ENCODE results near the gene CCDC74B. TPM values are rescaled to one million over a fixed set of nuclear protein-coding genes. Genes with fewer than 3 reads are reported as not detected.
A peak's percentile ranks its signal among the peaks of the same experiment; 100 is the strongest.
"Not testable (repeated sequence)": the region's sequence is repeated elsewhere in the genome, so short reads cannot be mapped to it uniquely, and the experiment has no call there.

The CCDC74B gene
- total RNA-seq, 2 donors from 2014 or later = 21.7 to 31.2 TPM

DNA sequence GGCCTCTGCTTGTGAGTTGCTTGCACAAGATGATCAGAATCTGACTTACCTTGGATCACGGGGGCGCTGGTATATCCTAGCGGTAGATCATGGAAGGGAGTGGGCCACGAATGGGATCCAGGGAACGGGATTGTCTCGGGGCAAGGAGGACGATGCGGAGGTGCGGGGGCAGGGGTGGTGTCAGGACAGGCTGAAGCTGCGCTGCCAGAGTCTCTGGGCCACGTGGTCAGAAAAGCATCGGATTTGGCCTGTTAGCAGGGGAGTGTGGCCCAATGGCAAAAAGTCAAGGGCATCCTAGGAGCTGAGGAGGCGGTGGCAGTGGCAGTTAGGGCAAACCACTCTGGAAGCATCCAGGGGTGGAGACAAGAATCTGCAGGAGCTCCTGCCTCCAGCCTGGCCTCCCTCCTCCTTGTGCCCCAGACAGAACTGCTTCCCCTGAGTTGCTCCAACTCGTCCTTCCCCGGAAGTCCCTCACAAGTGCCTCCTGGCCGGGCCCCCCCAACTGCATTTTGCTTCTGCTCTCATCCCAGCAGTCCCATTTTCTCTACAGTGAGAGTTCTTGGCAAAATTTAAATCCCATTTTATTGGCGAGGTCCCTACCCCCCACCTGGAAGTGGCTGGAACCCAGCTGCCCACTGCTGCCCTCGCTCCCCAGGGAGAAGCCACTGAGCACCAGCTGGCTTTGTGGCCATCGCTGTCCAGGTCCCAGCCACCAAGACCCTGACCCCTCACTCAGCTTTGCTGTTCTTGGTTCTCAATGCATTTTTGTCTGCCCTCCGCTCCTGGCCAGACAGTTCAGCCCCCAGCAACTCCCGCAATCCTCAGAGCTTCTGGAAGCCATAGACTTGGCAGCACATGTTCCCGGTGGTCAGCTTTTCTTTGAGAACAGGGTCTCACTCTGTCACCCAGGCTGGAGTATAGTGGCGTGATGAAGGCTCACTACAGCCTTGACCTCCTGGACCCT is 5.6 kb upstream of the CCDC74B start:
- no peaks in the 10 kb centered on the region for H3K9me3 ChIP-seq
- no peaks in the 10 kb centered on the region for H3K27me3 ChIP-seq (replicated peaks; ENCODE audit: insufficient read depth)
- DNase-seq (ENCODE audit: low spot score) = no peak
- no peak overlapping the region for H3K27ac ChIP-seq
- TF ChIP-seq POLR2A (IDR thresholded peaks at IDR 0.05) (no peak), POLR2AphosphoS5 (IDR thresholded peaks at IDR 0.05) (no peak)
- TF ChIP-seq, protein P1, sequence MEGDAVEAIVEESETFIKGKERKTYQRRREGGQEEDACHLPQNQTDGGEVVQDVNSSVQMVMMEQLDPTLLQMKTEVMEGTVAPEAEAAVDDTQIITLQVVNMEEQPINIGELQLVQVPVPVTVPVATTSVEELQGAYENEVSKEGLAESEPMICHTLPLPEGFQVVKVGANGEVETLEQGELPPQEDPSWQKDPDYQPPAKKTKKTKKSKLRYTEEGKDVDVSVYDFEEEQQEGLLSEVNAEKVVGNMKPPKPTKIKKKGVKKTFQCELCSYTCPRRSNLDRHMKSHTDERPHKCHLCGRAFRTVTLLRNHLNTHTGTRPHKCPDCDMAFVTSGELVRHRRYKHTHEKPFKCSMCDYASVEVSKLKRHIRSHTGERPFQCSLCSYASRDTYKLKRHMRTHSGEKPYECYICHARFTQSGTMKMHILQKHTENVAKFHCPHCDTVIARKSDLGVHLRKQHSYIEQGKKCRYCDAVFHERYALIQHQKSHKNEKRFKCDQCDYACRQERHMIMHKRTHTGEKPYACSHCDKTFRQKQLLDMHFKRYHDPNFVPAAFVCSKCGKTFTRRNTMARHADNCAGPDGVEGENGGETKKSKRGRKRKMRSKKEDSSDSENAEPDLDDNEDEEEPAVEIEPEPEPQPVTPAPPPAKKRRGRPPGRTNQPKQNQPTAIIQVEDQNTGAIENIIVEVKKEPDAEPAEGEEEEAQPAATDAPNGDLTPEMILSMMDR (IDR thresholded peaks at IDR 0.05) = no peak
- H3K4me3 ChIP-seq = no peak overlapping the region
- intact Hi-C loops (cut with DNase I) = no loop called here
- H3K4me1 ChIP-seq (replicated peaks) = no peaks in the 10 kb centered on the region
- WGBS = 91% methylated on average over 23 of the region's 23 CpGs
- no peaks in the 10 kb centered on the region for H3K36me3 ChIP-seq

DNA sequence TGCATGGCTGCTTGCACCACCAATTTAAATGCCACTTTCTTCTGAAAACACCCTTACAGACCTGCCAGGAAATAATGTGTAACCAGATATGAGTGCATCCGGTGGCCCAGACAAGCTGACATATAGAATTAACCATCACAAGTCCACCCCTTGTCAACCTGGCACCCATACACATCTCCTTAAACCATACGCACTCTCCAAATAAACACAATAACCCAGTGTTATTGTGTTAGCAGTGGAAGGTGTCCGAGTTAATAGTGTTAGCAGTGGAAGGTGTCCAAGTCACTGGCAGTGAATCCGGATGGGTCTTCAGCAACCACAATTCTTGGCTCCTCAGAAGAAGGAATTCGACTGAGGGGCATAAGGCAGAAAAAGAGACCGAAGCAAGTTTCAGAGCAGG is 3.6 kb upstream of the CCDC74B start:
- WGBS = 33% methylated on average over 6 of the region's 6 CpGs
- H3K27me3 ChIP-seq (replicated peaks; ENCODE audit: insufficient read depth); H3K27ac ChIP-seq; H3K9me3 ChIP-seq; H3K36me3 ChIP-seq; H3K4me1 ChIP-seq (replicated peaks); intact Hi-C loops (cut with DNase I); DNase-seq (ENCODE audit: low spot score); H3K4me3 ChIP-seq: not testable (repeated sequence)

DNA sequence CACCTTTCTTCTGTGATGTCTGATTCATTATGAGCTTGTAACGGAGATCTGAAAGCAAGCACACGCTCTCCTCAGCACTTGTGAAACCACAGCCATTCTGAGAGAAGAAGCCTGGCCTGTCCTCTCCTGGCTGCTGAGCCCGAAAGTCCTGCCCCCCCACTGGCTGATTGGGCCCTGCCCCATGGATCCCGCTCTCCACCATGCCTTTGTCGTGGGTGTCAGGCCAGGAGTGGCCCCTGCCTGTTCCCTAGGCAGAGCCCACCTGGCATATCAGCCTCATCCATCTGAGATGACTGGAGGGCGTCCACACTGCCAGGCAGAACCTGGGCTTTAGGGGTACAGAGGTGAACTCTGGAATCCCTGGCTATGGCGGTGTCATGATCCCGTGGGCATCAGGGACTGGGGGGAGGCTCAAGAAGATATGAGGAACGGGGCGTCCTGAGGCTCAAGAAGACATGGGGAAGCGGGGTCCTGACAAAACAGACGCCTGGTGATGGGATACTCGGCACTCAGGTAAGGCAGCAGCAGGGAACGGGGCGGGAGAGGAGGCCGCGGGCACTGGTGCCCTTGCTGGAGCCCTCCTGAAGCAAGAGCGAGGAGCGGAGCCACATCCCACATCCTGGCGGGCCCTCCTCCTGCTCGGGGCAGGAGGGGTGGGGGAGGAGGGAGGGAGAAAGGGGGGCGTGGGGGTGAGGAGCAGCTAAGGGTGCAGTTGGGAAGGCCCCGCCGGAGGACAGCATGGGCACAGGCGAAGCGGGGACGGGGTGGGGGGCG is 1.5 kb downstream of the CCDC74B start:
- H3K27me3 ChIP-seq (replicated peaks; ENCODE audit: insufficient read depth); H3K36me3 ChIP-seq; H3K27ac ChIP-seq; H3K9me3 ChIP-seq; H3K4me1 ChIP-seq (replicated peaks); intact Hi-C loops (cut with DNase I): not testable (repeated sequence)
- peak overlapping the region in 1 of 2 donors; percentile 27 for H3K4me3 ChIP-seq
- peak; percentile 2 for DNase-seq (ENCODE audit: low spot score)
- 39% methylated on average over 23 of the region's 28 CpGs for WGBS

DNA sequence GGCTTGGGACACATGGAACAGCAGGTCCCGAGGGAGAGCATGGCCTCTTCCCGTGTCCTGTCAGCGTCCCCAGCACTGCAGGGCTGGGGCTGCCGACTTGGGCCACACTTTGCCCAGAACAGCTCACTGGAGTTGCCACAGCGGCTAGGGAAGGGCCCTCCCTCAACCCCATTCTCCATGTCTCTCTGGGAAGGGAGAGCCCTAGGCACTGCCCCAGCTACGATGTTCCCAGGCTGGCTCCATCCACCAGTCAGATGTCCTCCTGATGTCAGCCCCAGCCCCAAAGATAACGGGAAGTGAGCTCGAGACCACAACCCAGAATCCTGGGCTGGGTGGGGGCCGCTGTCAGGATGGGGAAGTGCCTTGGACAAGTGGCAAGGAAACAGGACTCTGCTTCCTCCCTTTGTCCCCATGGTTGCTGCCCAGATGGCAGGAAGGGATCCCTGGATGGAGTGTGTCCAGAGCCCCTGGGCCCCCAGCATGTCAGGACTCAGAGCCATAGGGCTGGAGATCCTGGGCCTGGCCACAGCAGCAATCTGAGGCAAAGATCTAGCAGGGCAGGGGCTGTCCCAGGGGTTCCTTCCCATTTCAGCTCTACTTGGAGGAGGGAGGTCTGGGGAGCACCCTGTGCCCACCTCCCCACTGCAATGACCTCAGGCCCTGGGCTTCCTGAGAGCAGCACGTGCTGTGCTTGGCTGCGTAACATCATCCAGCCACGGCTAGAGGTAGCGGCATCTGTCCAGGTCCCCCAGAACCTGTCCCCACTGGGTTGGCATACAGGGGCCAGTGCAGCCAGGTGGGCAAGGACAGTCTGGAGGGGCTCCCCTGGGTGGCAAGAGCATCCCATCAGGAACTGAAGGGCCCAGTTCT is 2.3 kb downstream of the CCDC74B start:
- H3K27ac ChIP-seq; intact Hi-C loops (cut with DNase I); H3K4me3 ChIP-seq; H3K36me3 ChIP-seq; H3K4me1 ChIP-seq (replicated peaks); H3K9me3 ChIP-seq; H3K27me3 ChIP-seq (replicated peaks; ENCODE audit: insufficient read depth): not testable (repeated sequence)
- DNase-seq (ENCODE audit: low spot score) = peak; percentile 2
- 92% methylated on average over 9 of the region's 13 CpGs for WGBS

DNA sequence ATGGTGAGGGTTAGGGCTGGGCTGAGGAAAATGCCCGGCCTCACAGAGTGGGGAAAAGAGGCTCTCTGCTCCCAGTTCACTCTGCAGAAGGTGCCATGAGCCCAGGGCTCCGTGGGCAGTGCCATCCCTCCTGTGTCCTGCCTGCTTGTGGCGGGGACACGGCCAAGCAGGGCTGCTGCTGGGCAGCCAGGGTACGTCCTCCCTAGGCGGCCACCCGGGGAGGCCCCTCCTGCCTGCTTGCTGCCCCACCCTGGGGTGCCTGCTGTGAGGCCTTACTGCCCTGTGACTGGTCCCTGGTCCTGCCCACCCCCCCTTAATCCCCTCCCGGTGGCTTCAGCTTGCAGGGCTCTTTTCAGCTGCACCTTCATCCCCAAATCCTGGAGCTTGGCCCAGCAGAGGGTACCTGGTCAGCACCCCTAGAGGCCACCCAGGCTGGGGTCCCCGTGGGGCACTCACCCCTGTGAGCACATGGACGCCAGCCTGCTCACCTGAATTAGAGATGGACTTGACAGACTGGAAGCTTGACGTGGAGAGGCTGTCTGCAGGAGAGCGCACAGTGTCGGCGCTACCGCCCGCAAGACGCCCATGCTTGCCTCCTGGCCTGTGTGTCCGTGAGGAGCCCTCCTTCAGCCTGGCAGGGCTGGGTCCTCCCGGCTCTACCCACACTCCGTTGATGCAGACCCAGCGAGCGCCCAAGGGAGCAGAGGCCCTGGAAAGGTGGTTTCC is 3.1 kb downstream of the CCDC74B start:
- DNase-seq (ENCODE audit: low spot score); H3K27me3 ChIP-seq (replicated peaks; ENCODE audit: insufficient read depth); H3K27ac ChIP-seq; H3K9me3 ChIP-seq; intact Hi-C loops (cut with DNase I); H3K36me3 ChIP-seq; H3K4me3 ChIP-seq; H3K4me1 ChIP-seq (replicated peaks): not testable (repeated sequence)
- WGBS = 95% methylated on average over 7 of the region's 22 CpGs

DNA sequence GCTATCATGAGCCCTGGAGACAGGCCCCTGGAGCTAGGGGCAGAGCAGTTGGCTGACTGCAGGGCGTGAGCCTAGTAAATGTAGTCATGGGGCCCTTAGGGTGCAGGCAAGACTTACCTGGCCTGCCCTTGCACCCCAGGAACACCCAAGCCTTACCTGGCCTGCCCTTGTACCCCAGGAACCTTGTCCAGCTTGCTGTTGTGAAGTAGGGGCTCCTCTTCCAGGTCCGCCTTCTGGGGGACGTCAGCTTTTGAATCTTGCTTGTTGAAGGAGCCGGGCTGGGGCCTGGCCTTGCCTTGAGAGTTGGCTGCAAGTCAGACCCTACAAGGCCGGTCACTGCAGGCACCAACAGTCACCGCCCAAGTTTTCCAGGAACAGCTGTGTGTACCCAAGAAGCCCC is 3.9 kb downstream of the CCDC74B start:
- H3K27me3 ChIP-seq (replicated peaks; ENCODE audit: insufficient read depth); H3K4me1 ChIP-seq (replicated peaks); H3K36me3 ChIP-seq; H3K27ac ChIP-seq; H3K9me3 ChIP-seq; H3K4me3 ChIP-seq; DNase-seq (ENCODE audit: low spot score); intact Hi-C loops (cut with DNase I): not testable (repeated sequence)
- 100% methylated on average over 3 of the region's 6 CpGs for WGBS

DNA sequence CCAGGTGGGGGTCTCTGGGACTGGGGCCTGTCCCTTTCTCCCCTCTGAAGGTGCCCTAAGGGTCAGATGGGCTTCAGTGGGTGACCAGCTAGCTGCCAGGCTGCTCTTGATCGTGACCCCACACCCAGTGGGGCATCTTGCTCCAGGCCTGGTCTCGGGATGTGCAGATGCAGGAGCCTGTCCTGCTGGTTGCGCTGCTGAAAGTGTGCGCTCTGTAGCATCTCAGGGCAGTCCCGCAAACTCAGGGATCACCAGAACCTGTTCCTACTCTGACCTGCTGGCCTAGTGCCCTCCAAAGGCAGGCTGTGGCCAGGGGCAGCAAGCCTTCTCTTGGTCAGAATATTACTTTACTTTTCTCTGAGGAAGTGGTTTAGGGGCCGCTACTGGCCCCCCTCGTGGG is 4.4 kb downstream of the CCDC74B start:
- H3K4me3 ChIP-seq; H3K27me3 ChIP-seq (replicated peaks; ENCODE audit: insufficient read depth); H3K36me3 ChIP-seq; DNase-seq (ENCODE audit: low spot score); H3K4me1 ChIP-seq (replicated peaks); intact Hi-C loops (cut with DNase I); H3K9me3 ChIP-seq; H3K27ac ChIP-seq: not testable (repeated sequence)
- 100% methylated on average over 1 of the region's 7 CpGs for WGBS

DNA sequence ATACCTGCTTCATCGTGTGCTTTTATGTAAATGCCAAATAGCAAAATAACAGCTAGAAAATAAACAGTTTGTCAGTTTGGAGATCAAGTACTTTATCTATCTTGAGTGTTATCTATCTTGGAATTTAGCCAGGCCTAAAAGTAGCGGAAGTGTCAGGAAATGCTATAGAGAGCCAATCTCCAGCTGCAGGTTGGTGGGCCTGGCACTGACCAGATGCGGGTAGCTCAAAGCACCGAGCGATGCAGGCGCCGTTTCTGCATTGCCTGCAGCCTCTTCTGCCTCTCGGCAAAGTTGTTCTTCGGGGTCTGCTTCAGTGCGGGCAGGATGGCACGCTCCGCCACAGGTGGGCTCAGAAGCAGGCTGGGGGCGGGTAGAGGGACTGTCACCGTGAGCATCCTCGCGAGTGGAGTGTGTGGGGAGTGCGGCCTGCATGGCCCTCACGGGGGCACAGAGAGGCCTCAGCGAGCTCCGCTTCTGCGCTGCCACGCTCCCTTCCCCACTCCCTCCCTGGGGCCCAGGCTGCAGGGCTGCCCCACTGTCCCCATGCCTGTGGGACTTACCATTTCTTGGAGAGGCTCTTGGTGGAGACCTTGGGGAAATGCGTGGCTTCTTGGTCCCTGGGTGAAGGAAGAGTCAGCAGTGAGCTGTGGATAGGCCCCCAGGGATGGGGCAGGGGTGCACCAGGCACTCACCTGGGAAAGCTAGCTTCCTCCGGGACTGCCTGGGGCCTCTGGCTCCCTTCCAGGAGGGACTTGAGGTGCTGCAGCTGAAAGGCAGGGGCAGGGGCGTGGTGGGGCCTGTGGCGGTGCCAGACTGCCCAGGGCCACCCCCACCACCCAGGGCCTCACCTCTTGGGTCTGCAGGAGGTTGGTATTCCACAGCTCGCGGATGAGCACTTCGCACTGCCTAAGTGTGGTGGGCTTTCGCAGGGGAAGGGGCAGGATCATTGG is 5.3 kb downstream of the CCDC74B start:
- DNase-seq (ENCODE audit: low spot score); H3K27me3 ChIP-seq (replicated peaks; ENCODE audit: insufficient read depth); H3K4me3 ChIP-seq; H3K4me1 ChIP-seq (replicated peaks); H3K36me3 ChIP-seq; H3K27ac ChIP-seq; H3K9me3 ChIP-seq; intact Hi-C loops (cut with DNase I): not testable (repeated sequence)
- 75% methylated on average over 28 of the region's 30 CpGs for WGBS

DNA sequence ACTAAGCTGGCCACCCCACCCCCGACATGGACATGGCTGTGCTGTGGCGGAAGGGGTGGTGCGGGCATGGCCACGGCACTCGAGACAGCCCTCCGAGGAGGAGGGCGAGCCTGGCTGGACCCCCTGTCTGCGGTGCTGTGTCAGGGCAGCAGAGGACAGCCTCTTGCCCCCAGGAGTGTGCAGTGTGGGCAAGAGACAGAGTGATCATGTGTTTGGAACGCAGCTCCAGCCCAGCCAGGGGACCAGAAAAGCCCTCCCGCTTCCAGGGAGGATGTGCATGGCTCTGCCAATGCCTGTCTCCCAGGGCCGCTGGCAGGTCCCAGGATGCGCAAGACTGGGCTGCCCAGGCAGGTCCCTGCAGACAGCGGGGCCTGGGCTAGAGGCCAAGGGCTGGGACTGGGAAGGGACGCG is 6.1 kb downstream of the CCDC74B start:
- intact Hi-C loops (cut with DNase I); H3K27ac ChIP-seq; H3K36me3 ChIP-seq; H3K4me1 ChIP-seq (replicated peaks); H3K27me3 ChIP-seq (replicated peaks; ENCODE audit: insufficient read depth); H3K4me3 ChIP-seq; H3K9me3 ChIP-seq: not testable (repeated sequence)
- DNase-seq (ENCODE audit: low spot score) = peak; percentile 53
- WGBS = 60% methylated on average over 13 of the region's 15 CpGs
